HepG2 (cell line): ENCODE measurements around the gene DOCK10. TPM values are rescaled to one million over a fixed set of nuclear protein-coding genes. Genes with fewer than 3 reads are reported as not detected.

Experiments
- ATAC-seq: fragments of 200-7000 bp; cut with Tn5 transposase; 3 replicates; pipeline ENCODE4 v1.9.1; 2020; ENCODE audit warnings: mild to moderate bottlenecking, moderate library complexity
- BruUV-seq: library from RNA; stranded (reverse); fragments of 400-500 nt; replicated peaks from 2 replicates; lab custom pipeline; 2021; lab: Mats Ljungman, UMichigan
- CTCF ChIA-PET: fragments of 300-600 bp; formaldehyde crosslinking; extraction: SDS; loops from one replicate; lab custom pipeline; 2021; ENCODE audit warnings: low total read pairs, inconsistent platforms, low intra/inter-chr PET ratio; lab: Yijun Ruan, JAX
- POLR2A ChIA-PET: fragments of 350-600 bp; sonication (Branson Sonifier 250); formaldehyde crosslinking; loops from one replicate; lab custom pipeline; 2020; ENCODE audit warnings: antibody characterized with exemption, inconsistent platforms; lab: Yijun Ruan, JAX
- DNase-seq: peaks from one replicate; pipeline ENCODE4 v3.0.0-alpha.2; 2015; ENCODE audit warnings: low spot score
- FAIRE-seq: peaks from 3 replicates; lab custom pipeline; 2011; peaks lifted over from hg19 to GRCh38; lab: Jason Lieb, UNC
- H2AFZ ChIP-seq: one replicate; pipeline ENCODE4 v1.6.1; 2011; ENCODE audit warnings: low read length, inconsistent platforms
- H3K27ac ChIP-seq: fragments of 300-600 bp; 3 replicates; pipeline ENCODE4 v1.8.0; 2011; ENCODE audit warnings: mixed run types, mild to moderate bottlenecking, mixed read lengths, low read length, inconsistent platforms; ENCODE audit not compliant: insufficient read depth; ENCODE audit errors: extremely low read length
- H3K27me3 ChIP-seq, 2 experiments: fragments of 200-600 bp in 1 of 2; 2 replicates in 1 of 2; 3 replicates in 1 of 2; pipeline versions ENCODE4 v1.6.0 to v1.8.0; 2011; ENCODE audit warnings: low read length in 2 of 2, mild to moderate bottlenecking in 2 of 2, moderate library complexity in 2 of 2, inconsistent platforms in 1 of 2; ENCODE audit not compliant: insufficient read depth in 2 of 2, control insufficient read depth in 1 of 2
- H3K36me3 ChIP-seq, 2 experiments: fragments of 200-600 bp in 1 of 2; replicated peaks in 1 of 2; 2 replicates in 1 of 2; 3 replicates in 1 of 2; pipeline versions ENCODE4 v1.5.1 to v1.8.0; 2011; ENCODE audit warnings: low read length in 2 of 2, inconsistent platforms in 1 of 2; ENCODE audit not compliant: insufficient read depth in 2 of 2, control insufficient read depth in 1 of 2
- H3K4me1 ChIP-seq: 2 replicates; pipeline ENCODE4 v1.5.1; 2012; ENCODE audit warnings: low read length, inconsistent platforms; ENCODE audit not compliant: insufficient read depth
- H3K4me2 ChIP-seq: 2 replicates; pipeline ENCODE4 v1.6.0; 2011; ENCODE audit warnings: low read depth, low read length, inconsistent platforms
- H3K4me3 ChIP-seq, 3 experiments: fragments of 200-600 bp in 1 of 3; sonication (generic), shearing (Covaris generic) in 1 of 3; replicated peaks in 1 of 3; 2 replicates each; pipeline ENCODE4 v1.5.1; 2011 to 2016; ENCODE audit warnings: low read length in 3 of 3, inconsistent platforms in 2 of 3, low read depth in 2 of 3, mild to moderate bottlenecking in 2 of 3, control low read depth in 1 of 3, mixed read lengths in 1 of 3; ENCODE audit not compliant: insufficient read depth in 1 of 3
- H3K79me2 ChIP-seq: one replicate; pipeline ENCODE4 v1.6.1; 2011; ENCODE audit warnings: low read length, inconsistent platforms; ENCODE audit not compliant: insufficient read depth
- H3K9ac ChIP-seq: 2 replicates; pipeline ENCODE4 v1.6.0; 2011; ENCODE audit warnings: mild to moderate bottlenecking, low read depth, low read length, inconsistent platforms; ENCODE audit not compliant: insufficient read depth
- H3K9me3 ChIP-seq: 2 replicates; pipeline ENCODE4 v1.5.1; 2012; ENCODE audit warnings: mild to moderate bottlenecking, low read length
- H4K20me1 ChIP-seq: 2 replicates; pipeline ENCODE4 v1.6.0; 2011; ENCODE audit warnings: inconsistent platforms, mild to moderate bottlenecking, low read length, moderate library complexity; ENCODE audit not compliant: insufficient read depth
- CENPT ChIP-seq: sonication (generic); formaldehyde crosslinking; IDR thresholded peaks from 2 replicates; pipeline ENCODE4 v1.8.0; 2022; ENCODE audit warnings: low read depth, mild to moderate bottlenecking, moderate library complexity, missing genetic modification reagents
- GABPA ChIP-seq, 2 experiments: IDR thresholded peaks; 2 replicates each; pipeline ENCODE4 v1.6.1; 2011 to 2016; ENCODE audit warnings: low read depth in 2 of 2, low read length in 1 of 2, missing biosample characterization in 1 of 2, missing genetic modification characterization in 1 of 2
- MZF1 ChIP-seq: sonication (generic); formaldehyde crosslinking; IDR thresholded peaks from 2 replicates; pipeline ENCODE4 v1.8.1; 2023; ENCODE audit warnings: mild to moderate bottlenecking, missing genetic modification reagents, borderline replicate concordance
- SP5 ChIP-seq: IDR thresholded peaks from 2 replicates; pipeline ENCODE4 v1.6.1; 2016; ENCODE audit warnings: low read depth, borderline replicate concordance
- TEAD2 ChIP-seq: sonication (generic); formaldehyde crosslinking; IDR thresholded peaks from 2 replicates; pipeline ENCODE4 v1.9.0; 2021; ENCODE audit warnings: missing genetic modification reagents
- ZFP37 ChIP-seq: sonication (generic); formaldehyde crosslinking; IDR thresholded peaks from 2 replicates; pipeline ENCODE4 v1.4.0; 2020; ENCODE audit warnings: missing genetic modification reagents, borderline replicate concordance
- ZFP90 ChIP-seq: sonication (generic); formaldehyde crosslinking; IDR thresholded peaks from 2 replicates; pipeline ENCODE4 v1.8.0; 2022; ENCODE audit warnings: missing genetic modification reagents, mild to moderate bottlenecking, inconsistent platforms, borderline replicate concordance
- WGBS: methylation state at CpG from one replicate; pipeline ENCODE4 v1.1.6; 2017; ENCODE audit warnings: low lambda C conversion rate; 5-methylcytosine and 5-hydroxymethylcytosine counted together
- in situ Hi-C: cut with HindIII; loops from 2 replicates; pipeline ENCODE4 v1.10.0; 2017; ENCODE audit warnings: low pct_unique_long_range_greater_than_20kb; ENCODE audit not compliant: extremely low pct_ligation_motif_present
- intact Hi-C: fragments of 100-400 bp; cut with micrococcal nuclease; formaldehyde crosslinking; loops from one replicate; pipeline ENCODE4 v1.10.0; 2022; ENCODE audit not compliant: unreplicated experiment
- polyA plus RNA-seq, 8 experiments: library from polyadenylated mRNA; depleted of rRNA in 3 of 8; stranded (reverse) in 7 of 8; unstranded in 1 of 8; fragments of >200 nt; fragmentation: Illumina TruSeq in 4 of 8; extraction: Trizol in 4 of 8; gene quantifications; 2 replicates each; pipeline versions ENCODE4 v1.2.1 to v1.2.3, GENCODE V29; 2011 to 2016; ENCODE audit warnings: low read depth in 4 of 8, missing spikeins in 1 of 8, mixed read lengths in 1 of 8; ENCODE audit not compliant: insufficient read depth in 1 of 8
- total RNA-seq, 5 experiments: library from RNA; depleted of rRNA; stranded (reverse); fragments of >200 nt; fragmentation: Illumina TruSeq; extraction: Trizol; gene quantifications; 2 replicates each; pipeline ENCODE4 v1.2.3, GENCODE V29; 2016; ENCODE audit warnings: low read depth in 1 of 5
- TF ChIP-seq, protein P1 (sequence below): sonication (generic); formaldehyde crosslinking; IDR thresholded peaks from 2 replicates; pipeline ENCODE4 v1.4.0; 2020; ENCODE audit warnings: missing genetic modification reagents, borderline replicate concordance

The DOCK10 gene
- total and polyA plus RNA-seq, 2 of the 13 experiments (the other 11 are each of a cell fraction or from before 2014, with no cell fraction given), result not detected

DNA sequence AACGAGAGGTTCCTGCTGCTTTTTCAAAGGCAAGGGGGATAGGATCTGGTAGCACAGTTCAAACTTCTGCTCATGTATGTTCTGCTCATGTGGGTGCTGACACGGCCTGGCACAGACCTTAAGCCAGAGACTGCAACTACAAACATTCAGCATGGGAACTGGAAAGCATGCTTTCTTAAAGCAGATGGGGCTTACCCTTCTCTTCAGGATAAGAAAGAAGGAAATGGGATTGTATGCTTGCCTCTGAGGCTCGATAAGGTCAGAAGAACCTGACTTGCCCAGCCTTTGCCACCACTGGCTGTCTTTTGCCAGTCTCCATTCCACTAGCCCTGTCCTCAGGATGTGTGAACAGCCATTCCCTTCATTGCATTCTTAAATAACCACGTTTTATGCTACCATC lies 10.7 kb downstream of the DOCK10 start:
- no peaks in the 10 kb centered on the region for H3K27me3 ChIP-seq
- ATAC-seq (no peak), FAIRE-seq (no peak), DNase-seq (no peak)
- no peak overlapping the region for H3K27ac ChIP-seq
- H3K36me3 ChIP-seq, result no peaks in the 10 kb centered on the region
- no peaks in the 10 kb centered on the region for H3K4me1 ChIP-seq
- no TSS peak for BruUV-seq
- H3K4me2 ChIP-seq, result no peak overlapping the region
- WGBS, result 0% methylated on average over 4 of the region's 4 CpGs
- intact Hi-C loops (no loop called here), in situ Hi-C loops (no loop called here)
- no peaks in the 10 kb centered on the region for H3K79me2 ChIP-seq
- no peak for TF ChIP-seq TEAD2 (CRISPR knock-in tag)
- no peak for TF ChIP-seq SP5 (CRISPR knock-in tag)
- TF ChIP-seq ZFP90 (CRISPR knock-in tag), result no peak
- no peak for TF ChIP-seq GABPA (IDR thresholded peaks at IDR 0.05; ENCODE audit: low read depth, low read length)
- no peak for TF ChIP-seq GABPA (CRISPR knock-in tag; IDR thresholded peaks at IDR 0.05; ENCODE audit: low read depth)
- TF ChIP-seq, protein P1, sequence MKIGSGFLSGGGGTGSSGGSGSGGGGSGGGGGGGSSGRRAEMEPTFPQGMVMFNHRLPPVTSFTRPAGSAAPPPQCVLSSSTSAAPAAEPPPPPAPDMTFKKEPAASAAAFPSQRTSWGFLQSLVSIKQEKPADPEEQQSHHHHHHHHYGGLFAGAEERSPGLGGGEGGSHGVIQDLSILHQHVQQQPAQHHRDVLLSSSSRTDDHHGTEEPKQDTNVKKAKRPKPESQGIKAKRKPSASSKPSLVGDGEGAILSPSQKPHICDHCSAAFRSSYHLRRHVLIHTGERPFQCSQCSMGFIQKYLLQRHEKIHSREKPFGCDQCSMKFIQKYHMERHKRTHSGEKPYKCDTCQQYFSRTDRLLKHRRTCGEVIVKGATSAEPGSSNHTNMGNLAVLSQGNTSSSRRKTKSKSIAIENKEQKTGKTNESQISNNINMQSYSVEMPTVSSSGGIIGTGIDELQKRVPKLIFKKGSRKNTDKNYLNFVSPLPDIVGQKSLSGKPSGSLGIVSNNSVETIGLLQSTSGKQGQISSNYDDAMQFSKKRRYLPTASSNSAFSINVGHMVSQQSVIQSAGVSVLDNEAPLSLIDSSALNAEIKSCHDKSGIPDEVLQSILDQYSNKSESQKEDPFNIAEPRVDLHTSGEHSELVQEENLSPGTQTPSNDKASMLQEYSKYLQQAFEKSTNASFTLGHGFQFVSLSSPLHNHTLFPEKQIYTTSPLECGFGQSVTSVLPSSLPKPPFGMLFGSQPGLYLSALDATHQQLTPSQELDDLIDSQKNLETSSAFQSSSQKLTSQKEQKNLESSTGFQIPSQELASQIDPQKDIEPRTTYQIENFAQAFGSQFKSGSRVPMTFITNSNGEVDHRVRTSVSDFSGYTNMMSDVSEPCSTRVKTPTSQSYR, result no peak
- no peak for TF ChIP-seq CENPT (CRISPR knock-in tag)
- no peak for TF ChIP-seq ZFP37 (CRISPR knock-in tag)
- TF ChIP-seq MZF1 (CRISPR knock-in tag), result no peak
- no peak overlapping the region for H2AFZ ChIP-seq
- no peak overlapping the region for H3K4me3 ChIP-seq
- H3K9me3 ChIP-seq, result no peaks in the 10 kb centered on the region
- H4K20me1 ChIP-seq, result no peaks in the 10 kb centered on the region
- CTCF ChIA-PET, result no interaction called here
- POLR2A ChIA-PET, result no interaction called here
- no peak overlapping the region for H3K9ac ChIP-seq
